Stimulated activated CD4-positive, alpha-beta T cell treated with anti-CD3 and anti-CD28 coated beads, Interleukin-1b, Interleukin-23, amount 100 ng/mL, for 24 hours (primary cell): Measurements from ENCODE around the gene RNF31.
A peak's percentile ranks its signal among the peaks of the same experiment; 100 is the strongest.
"Not testable (repeated sequence)": the region's sequence is repeated elsewhere in the genome, so short reads cannot be mapped to it uniquely, and the experiment has no call there.

Experiments
- DNase-seq, 4 experiments: peaks; one replicate each; pipeline ENCODE4 v3.0.0-alpha.2; 2020; ENCODE audit warnings: low read depth in 4 of 4, low spot score in 1 of 4

Gene RNF31

GRCh38 chr14:24146978-24147760, at the start of gene RNF31:
Gene RNF31 (plus strand): TSS chr14:24147498. CDS start chr14:24147699, 201 bp downstream.
- peak; percentile 92 to 98 (median 95) for DNase-seq

DNA sequence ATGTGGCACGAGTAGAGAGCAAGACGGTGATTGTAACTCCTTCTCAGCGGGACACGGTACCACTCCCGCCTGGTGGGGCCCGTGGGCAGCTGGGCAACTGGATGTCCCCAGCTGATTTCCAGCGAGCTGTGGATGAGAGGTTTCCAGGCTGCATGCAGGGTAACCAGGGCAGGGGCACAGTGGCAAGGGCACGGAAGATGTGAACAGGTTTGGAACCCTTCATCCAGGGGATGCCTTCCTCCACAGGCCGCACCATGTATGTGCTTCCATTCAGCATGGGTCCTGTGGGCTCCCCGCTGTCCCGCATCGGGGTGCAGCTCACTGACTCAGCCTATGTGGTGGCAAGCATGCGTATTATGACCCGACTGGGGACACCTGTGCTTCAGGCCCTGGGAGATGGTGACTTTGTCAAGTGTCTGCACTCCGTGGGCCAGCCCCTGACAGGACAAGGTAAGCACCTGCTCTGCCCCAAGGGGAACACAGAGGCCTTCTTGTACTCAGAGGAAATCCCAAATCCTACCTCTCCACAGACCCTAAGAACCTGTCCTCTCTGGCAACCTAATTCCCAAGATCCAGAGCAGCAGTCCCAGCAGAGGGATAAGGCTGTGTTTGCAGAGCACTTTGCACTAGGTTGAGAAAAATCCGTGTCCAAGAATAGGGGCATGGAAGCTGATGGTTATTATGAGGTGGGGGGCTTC, 48.9 kb upstream of the RNF31 start:
- DNase-seq = no peak

DNA sequence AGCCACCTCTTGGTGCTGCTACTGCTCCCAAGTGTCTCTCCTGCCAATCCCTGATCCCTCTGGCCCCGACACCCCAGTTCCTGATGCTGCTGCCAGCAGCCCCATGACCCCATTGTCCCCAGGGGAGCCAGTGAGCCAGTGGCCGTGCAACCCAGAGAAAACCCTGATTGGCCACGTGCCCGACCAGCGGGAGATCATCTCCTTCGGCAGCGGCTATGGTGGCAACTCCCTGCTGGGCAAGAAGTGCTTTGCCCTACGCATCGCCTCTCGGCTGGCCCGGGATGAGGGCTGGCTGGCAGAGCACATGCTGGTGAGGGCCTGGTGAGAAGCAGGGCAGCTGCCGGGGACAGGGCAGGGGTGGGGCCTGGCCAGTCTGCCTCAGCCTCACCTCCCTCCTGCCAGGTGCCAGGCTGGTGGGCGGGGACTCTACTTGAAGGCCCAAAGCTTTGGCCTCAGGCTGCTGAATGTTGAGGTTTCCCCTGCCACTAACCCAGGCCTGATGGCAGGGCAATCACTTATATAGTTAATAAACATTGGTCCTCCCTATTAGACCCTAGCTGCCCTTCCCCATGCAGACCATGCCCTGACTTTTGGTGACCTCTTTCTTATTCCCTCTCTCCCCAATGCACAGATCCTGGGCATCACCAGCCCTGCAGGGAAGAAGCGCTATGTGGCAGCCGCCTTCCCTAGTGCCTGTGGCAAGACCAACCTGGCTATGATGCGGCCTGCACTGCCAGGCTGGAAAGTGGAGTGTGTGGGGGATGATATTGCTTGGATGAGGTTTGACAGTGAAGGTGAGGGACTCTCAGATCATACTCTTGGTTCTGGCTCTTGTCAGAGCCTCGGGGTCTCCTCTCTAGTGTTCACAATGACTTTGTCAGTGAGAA, 48.1 kb upstream of the RNF31 start:
- no peak for DNase-seq

DNA sequence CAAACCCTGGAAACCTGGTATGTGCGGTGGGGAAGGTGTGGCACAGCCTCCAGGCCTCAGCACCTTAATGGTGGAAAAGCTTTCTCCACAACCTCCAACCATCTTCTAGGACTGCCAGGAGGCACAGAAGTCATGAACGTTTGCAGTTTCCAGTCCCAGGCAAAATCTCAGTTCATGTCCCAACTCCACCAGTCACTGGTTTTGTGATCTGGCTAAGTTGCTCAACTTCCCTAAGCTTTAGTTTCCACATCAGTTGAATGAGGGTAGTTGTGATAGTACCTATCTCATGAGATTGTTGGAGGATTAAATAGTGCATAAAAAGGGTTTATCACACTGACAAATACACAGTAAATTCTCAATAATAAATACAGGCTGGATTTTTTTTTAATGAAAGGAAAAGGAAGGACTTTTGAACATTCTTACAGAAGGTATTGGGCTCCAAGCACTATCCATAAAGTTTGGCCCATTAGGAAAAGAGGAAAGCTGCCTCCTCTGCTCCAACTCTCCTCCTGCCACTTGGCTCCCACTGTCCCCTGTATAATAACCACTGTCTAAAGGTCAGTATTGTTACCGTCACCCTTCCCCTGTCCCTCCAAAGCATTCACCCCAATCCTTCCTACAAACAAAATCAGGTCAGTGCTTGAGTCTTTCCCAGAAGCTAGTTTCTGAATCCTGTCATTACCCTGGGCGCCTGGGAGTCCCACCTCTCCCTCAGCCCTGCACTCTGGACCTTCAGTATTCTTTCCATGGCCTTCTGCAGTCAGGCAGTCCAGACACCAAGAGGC, 46.9 kb upstream of the RNF31 start:
- DNase-seq = no peak

DNA sequence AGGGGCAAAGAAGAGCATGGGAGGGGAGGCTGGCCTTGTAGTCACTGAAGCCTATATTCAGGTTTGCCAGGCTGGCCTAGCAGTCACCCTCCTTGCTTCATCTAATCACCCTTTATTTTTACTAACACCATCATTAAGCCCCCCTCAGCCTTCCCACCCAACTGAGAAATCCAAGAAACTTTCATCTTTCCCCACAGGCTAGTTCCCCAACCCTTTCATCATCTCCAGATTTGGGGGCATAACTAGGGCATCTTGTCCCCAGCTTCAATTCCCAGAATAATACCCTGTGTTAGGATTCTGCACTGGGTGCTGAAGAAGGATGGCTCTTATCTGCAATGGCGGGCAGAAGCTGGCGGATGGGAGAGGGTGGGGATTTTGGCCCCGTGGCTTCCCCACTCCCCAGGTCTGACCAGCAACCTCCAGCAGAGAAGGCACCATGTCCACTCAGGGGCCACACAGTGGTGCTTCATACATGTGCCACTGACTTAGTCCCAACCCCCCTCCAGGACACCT, 46.3 kb upstream of the RNF31 start:
- no peak for DNase-seq

DNA sequence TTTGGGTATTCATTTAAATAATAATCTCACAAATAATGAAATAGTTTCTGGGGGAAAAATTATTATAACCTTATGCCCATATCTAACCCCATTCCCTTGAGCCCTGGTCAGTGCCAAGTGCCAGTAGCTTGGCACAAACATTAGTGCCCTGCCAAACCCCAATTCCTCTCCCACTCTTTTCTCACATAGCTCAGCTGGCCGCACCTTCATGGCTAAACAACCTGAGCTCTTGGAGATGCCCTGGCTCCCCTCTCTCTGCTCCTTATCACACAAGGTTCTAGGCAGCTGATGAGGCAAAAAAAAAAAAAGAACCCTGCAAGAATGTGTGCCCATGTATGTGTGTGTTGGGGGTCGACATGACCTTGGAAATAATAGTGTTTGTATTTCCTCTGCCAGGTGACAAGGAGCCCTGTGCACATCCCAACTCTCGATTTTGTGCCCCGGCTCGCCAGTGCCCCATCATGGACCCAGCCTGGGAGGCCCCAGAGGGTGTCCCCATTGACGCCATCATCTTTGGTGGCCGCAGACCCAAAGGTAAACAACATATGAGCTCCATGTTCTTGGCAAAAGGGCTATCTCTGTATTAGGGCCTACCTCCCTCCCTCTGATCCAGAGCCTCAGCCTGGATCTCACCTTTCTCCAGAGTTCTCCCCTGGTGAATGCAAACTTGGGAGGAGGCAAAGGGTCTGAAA, 44.8 kb upstream of the RNF31 start:
- no peak for DNase-seq

DNA sequence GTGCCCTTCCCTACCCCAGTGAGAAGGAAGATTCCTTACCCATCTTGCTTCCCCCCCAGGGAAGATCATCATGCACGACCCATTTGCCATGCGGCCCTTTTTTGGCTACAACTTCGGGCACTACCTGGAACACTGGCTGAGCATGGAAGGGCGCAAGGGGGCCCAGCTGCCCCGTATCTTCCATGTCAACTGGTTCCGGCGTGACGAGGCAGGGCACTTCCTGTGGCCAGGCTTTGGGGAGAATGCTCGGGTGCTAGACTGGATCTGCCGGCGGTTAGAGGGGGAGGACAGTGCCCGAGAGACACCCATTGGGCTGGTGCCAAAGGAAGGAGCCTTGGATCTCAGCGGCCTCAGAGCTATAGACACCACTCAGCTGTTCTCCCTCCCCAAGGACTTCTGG, 43.8 kb upstream of the RNF31 start:
- DNase-seq = no peak

DNA sequence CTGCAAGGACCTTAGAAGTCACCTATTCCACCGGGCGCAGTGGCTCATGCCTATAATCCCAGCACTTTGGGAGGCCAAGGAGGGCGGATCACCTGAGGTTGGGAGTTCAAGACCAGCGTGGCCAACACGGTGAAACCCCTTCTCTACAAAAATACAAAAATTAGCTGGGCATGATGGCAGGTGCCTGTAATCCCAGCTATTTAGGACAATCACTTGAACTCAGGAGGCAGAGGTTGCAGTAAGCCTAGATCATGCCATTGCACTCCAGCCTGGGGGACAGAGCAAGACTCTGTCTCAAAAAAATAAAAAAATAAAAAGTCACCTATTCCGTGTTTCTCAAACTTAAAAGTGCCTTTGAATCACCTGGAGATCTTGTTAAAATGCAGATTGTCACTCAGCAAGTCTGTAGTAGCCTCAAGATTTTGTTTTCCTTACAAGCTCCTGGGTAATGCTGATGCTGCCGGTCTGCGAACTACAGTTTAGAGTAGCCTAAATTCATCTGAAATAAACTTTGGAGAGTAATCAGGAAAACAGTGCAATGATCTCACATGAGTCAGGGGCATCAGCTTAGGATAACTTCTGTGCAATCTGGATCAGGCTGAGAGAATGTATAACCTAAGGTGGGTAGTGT, 41.6 kb upstream of the RNF31 start:
- not testable (repeated sequence) for DNase-seq

DNA sequence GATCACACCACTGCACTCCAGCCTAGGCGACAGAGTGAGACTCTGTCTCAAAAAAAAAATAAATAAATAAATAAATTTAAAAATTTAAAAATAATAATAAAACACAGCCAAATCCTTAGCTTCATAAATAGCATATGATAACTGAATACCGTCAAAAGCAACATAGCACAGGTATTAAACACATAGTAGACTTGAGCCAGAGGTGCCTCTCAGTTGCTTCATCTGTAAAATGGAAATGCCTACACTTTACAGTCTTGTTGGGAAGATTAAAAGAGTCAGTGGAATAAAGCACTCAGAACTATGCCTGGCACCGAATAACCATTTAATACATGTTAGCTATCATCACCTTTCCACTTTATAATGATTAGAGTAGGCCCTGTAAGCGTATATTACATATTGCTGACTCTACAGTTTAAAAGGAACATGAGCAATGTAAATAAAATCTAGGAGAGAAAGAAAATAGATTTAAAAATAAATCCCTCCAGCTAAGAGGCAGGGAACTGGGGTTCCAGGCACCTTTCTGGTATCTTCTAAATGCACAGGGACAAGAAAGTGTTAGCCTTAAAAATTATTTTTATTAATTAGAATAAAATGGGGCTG, 40.5 kb upstream of the RNF31 start:
- DNase-seq = no peak

GRCh38 chr14:24108336-24108874, 38.9 kb upstream of the RNF31 start:
- no peak for DNase-seq

DNA sequence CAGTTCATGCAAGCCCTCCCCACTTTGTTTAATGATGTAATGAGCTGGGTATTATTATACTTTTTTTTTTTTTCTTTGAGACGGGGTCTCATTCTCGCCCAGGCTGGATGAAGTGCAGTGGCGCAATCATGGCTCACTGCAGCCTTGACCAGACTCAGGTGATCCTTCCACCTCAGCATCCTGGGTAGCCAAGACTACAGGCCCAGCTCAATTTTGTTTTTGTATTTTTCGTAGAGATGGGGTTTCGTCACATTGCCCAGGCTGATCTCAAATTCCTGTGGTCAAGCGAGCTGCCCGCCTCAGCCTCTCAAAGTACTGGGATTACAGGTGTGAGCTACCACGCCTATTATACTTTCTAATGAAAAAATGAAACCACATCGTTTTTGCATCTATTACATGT, 37.2 kb upstream of the RNF31 start:
- DNase-seq = no peak

DNA sequence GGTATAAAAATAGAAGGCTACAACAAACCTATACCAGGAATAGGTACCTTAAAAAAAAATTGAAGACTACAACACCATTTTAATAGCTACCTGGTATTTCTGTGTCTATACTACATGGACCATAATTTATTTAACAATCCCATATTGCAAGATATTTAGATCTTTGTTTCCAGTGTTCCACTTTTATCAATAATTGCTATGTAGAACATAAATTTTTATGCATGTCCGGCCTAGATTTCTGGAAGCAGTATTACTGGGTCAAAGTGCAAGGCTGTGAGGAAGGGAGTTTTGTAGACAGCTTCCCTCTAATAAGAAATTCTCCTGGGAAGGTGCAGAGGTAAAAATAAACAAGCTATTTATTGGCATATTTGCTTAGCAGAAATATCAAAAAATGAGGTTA, 36.8 kb upstream of the RNF31 start:
- no peak for DNase-seq

DNA sequence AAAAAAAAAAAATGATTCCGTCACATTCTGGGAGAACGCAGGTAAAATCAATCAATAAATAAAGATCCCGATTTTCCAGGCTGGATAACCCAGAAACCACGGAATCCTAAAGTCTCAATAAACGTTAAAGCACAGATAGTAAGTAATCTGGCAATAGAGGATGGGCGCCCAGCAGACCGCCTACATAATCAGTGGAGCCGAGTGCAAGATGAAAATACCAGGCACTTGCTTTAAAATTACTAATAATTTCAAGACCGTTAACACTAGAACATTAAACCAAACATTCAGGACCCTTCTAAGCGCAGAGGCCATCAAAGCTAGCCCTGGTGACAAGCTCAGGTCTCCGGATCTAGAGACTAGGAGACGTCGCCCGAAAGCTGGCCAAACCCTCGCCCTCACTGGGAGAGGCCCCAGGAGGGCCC, 33.9 kb upstream of the RNF31 start:
- DNase-seq = no peak

DNA sequence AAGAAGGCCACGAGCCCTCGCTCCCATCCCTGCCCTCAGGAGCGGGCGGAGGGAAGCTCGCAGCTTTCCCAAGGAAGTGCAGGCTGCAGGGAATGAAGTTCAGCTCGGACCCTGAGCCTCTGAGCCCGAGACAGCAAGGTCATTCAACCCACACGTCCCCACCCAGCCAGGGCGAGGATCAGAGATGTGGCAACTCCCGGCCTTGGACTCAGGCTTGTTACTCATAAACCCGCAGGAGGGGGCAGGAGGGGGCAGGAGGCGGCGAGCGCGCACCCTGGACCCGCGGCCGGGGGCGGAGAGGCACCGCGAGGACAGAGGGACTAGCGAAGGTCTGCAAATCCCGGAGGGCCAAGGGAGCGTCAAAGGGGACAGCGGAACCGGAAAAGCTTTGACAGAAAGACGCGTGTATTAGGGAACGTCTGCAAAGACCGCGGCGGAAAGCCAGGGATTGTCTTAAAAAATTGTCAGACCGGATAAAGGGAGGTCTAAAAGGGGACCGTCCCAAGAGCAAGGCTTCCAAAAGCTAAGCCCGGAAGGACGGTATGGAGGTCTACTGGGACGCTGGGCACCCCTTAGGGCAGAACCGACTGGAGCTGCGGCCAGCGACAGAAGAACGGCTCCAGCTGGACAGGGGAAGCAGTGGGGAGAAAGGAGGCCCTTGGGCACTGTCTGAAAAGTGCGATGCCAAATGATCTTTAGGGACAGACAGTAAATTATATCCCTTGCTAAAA, 33.3 kb upstream of the RNF31 start:
- DNase-seq = peak in 2 of 4 experiments; percentile 62 to 74

GRCh38 chr14:24114532-24115421, 32.5 kb upstream of the RNF31 start, which contains the start of the genes DCAF11 and NRL:
Gene DCAF11 (plus strand): TSS chr14:24114777. CDS start chr14:24115595, 818 bp downstream.
Gene NRL (minus strand): TSS chr14:24114949. CDS start chr14:24082848, 32,101 bp downstream.
- peak; percentile 94 to 98 (median 95) for DNase-seq

DNA sequence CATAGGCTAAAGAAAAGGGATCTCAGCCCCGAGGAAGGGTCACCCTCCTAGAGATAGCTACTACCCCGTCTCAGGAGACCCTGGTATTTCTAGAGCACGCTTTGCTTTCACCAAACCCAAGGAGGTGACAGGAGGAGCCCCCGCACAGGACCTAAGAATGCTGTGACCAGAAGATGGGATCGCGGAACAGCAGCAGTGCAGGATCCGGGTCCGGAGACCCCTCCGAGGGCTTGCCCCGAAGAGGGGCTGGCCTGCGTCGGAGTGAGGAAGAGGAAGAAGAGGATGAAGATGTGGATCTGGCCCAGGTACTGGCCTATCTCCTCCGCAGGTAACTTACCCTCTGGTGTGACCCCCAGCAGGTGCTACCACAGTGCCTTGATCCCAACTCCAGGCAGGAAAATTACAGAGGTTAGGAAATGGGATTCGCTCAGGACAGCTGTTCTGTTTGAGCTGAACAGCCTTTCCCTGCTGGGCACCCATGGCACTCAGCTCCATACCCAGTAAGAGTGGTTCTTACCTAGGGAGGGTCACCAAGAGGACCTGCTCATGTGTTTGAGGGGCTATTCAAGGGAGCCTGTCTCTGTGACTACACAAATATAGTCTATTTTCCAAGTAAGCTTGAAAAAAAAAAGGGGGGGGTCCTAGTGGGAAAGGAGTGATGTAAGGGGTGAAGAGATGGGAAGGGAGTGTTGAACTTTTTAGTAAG, 31.7 kb upstream of the RNF31 start:
- no peak for DNase-seq
